Peyer's patch (tissue), 4 donors: Measurements from ENCODE around the gene ALDH1A2.

Experiments
- POLR2A ChIP-seq, 2 donors: fragments of 450-650 bp; IDR thresholded peaks; one replicate each; pipeline ENCODE4 v1.5.1; 2017; ENCODE audit warnings: antibody characterized with exemption in 2 of 2, mild to moderate bottlenecking in 2 of 2, moderate library complexity in 2 of 2
- TF ChIP-seq, protein P1 (sequence below), 6 experiments: fragments of 450-650 bp in 4 of 6; fragments of 200-600 bp in 2 of 6; sonication (generic) in 1 of 6; IDR thresholded peaks; one replicate each; pipeline ENCODE4 v1.5.1; 2017 to 2019; ENCODE audit warnings: antibody characterized with exemption in 6 of 6, mild to moderate bottlenecking in 3 of 6, moderate library complexity in 1 of 6

DNA sequence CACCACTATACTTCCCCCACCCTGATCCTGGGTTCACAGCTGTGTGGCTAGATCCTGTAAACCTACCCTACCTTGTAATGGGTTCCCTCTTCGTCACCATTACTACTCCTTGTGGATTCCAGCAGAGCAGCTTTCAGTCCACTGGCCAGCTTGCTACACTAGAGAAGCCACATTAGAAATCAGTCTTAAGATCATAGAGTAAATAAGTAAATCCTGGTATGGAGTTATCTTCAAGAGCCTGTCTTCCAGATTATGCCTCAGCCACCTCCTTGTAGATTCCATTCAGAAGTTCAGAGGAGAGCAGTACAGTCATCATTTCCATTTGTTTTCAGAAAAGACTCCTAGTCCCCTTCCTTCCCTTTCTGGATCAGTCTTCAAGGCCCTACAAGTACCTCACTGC lies 123.7 kb downstream of the ALDH1A2 start:
- no peak for TF ChIP-seq POLR2A (IDR thresholded peaks at IDR 0.05)
- TF ChIP-seq, protein P1, sequence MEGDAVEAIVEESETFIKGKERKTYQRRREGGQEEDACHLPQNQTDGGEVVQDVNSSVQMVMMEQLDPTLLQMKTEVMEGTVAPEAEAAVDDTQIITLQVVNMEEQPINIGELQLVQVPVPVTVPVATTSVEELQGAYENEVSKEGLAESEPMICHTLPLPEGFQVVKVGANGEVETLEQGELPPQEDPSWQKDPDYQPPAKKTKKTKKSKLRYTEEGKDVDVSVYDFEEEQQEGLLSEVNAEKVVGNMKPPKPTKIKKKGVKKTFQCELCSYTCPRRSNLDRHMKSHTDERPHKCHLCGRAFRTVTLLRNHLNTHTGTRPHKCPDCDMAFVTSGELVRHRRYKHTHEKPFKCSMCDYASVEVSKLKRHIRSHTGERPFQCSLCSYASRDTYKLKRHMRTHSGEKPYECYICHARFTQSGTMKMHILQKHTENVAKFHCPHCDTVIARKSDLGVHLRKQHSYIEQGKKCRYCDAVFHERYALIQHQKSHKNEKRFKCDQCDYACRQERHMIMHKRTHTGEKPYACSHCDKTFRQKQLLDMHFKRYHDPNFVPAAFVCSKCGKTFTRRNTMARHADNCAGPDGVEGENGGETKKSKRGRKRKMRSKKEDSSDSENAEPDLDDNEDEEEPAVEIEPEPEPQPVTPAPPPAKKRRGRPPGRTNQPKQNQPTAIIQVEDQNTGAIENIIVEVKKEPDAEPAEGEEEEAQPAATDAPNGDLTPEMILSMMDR (IDR thresholded peaks at IDR 0.05), result no peak
